Caco-2 (cell line): ENCODE data around the gene EOGT. TPM values are rescaled to one million over a fixed set of nuclear protein-coding genes. Genes with fewer than 3 reads are reported as not detected.

Experiments
- BruUV-seq: library from RNA; stranded (reverse); fragments of 400-500 nt; replicated peaks from 2 replicates; lab custom pipeline; 2021; lab: Mats Ljungman, UMichigan
- CTCF ChIA-PET: fragments of 300-600 bp; sonication (Branson Sonifier 250); formaldehyde crosslinking; loops from one replicate; lab custom pipeline; 2022; ENCODE audit warnings: antibody characterized with exemption; lab: Charles Lee
- POLR2A ChIA-PET: fragments of 300-600 bp; sonication (Branson Sonifier 250); formaldehyde crosslinking; loops from one replicate; lab custom pipeline; 2022; ENCODE audit warnings: antibody characterized with exemption; lab: Charles Lee
- DNase-seq, 2 experiments: peaks; one replicate each; pipeline versions ENCODE4 v3.0.0 to v3.0.0-alpha.2; 2020 to 2022
- H3K27me3 ChIP-seq: replicated peaks from 2 replicates; pipeline ENCODE4 v1.6.0; 2011; ENCODE audit warnings: low read length; ENCODE audit not compliant: control insufficient read depth, insufficient read depth
- H3K36me3 ChIP-seq: 2 replicates; pipeline ENCODE4 v1.5.1; 2011; ENCODE audit warnings: low read length; ENCODE audit not compliant: control insufficient read depth, insufficient read depth
- H3K4me1 ChIP-seq: fragments of 250-450 bp; sonication (Bioruptor Pico); 2 replicates; pipeline ENCODE4 v1.5.1; 2020; ENCODE audit warnings: mild to moderate bottlenecking
- H3K4me3 ChIP-seq: 2 replicates; pipeline ENCODE4 v1.5.1; 2011; ENCODE audit warnings: low read depth, mild to moderate bottlenecking, control low read depth, low read length
- H3K9me3 ChIP-seq: fragments of 250-450 bp; sonication (Bioruptor Pico); 2 replicates; pipeline ENCODE4 v1.5.1; 2020; ENCODE audit warnings: mild to moderate bottlenecking, moderate library complexity
- H3K27ac Mint-ChIP-seq: one replicate; pipeline ENCODE4 v1.8.0; 2022; ENCODE audit warnings: mixed read lengths; ENCODE audit not compliant: unreplicated experiment
- H3K27me3 Mint-ChIP-seq: one replicate; pipeline ENCODE4 v1.8.0; 2022; ENCODE audit warnings: mixed read lengths; ENCODE audit not compliant: insufficient read depth, unreplicated experiment
- H3K36me3 Mint-ChIP-seq: one replicate; pipeline ENCODE4 v1.8.0; 2022; ENCODE audit warnings: mild to moderate bottlenecking, mixed read lengths; ENCODE audit not compliant: insufficient read depth, unreplicated experiment
- H3K4me1 Mint-ChIP-seq: one replicate; pipeline ENCODE4 v1.8.0; 2022; ENCODE audit warnings: low read depth, mixed read lengths; ENCODE audit not compliant: unreplicated experiment
- H3K4me3 Mint-ChIP-seq: one replicate; pipeline ENCODE4 v1.8.0; 2022; ENCODE audit warnings: mild to moderate bottlenecking, moderate library complexity, mixed read lengths; ENCODE audit not compliant: unreplicated experiment
- H3K9me3 Mint-ChIP-seq: one replicate; pipeline ENCODE4 v1.8.0; 2022; ENCODE audit warnings: mixed read lengths; ENCODE audit not compliant: unreplicated experiment
- CTCF ChIP-seq, 2 experiments: fragments of 200-600 bp in 1 of 2; IDR thresholded peaks; 1 replicate in 1 of 2; 2 replicates in 1 of 2; pipeline versions ENCODE4 v1.5.1 to v1.8.0; 2011 to 2022; ENCODE audit warnings: antibody characterized with exemption in 1 of 2, control low read depth in 1 of 2, inconsistent platforms in 1 of 2, low read depth in 1 of 2, low read length in 1 of 2, mild to moderate bottlenecking in 1 of 2, moderate library complexity in 1 of 2; ENCODE audit not compliant: insufficient read depth in 1 of 2, severe bottlenecking in 1 of 2, unreplicated experiment in 1 of 2
- intact Hi-C: fragments of 100-400 bp; cut with micrococcal nuclease; formaldehyde crosslinking; loops from one replicate; pipeline ENCODE4 v1.10.0; 2022; ENCODE audit not compliant: unreplicated experiment
- total RNA-seq: library from RNA; stranded (reverse); gene quantifications from 2 replicates; pipeline ENCODE4 v1.2.3, GENCODE V29; 2022

Gene EOGT
- total RNA-seq, 1 experiment from 2014 or later = 16.1 TPM

DNA sequence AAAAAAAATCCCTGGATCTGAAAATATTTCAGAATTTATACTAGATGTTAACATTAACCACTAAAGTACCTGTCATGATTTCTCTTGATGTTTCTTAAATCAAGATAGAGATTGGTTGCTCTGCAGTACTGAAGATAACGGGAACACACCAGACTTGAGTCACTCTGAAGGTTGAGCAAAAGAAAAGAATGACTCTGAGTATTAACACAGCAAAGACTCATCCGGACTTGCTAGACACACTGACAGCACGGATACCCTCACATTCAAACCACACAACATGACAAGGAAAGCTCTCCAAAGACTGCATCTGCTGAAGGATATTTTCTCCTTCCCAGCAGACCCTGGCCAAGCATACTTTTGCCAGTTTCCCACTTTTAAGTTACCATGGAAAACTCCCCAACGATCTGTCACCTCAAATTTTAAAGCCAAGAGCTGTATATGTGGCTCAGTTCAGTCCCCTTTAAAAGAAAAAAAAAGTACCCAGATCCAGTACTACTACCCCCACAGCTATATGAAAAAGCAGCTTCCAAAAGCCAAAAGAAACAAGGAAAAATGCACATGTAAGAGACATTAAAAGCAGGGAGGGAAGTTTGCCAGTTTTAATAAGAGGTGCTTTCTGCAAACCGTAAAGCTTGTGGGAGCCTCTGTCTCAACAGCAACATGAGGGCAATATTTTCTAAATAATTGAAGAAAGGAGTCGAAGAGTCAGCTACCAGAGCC is 8.3 kb downstream of the EOGT start:
- H3K27me3 ChIP-seq = no peaks in the 10 kb centered on the region
- ChIA-PET POLR2A (no interaction called here), CTCF (no interaction called here)
- no peaks in the 10 kb centered on the region for H3K4me1 Mint-ChIP-seq
- no peaks in the 10 kb centered on the region for H3K4me1 ChIP-seq
- H3K4me3 ChIP-seq = no peak overlapping the region
- no peaks in the 10 kb centered on the region for H3K9me3 ChIP-seq
- H3K4me3 Mint-ChIP-seq = no peak overlapping the region
- H3K9me3 Mint-ChIP-seq = no peaks in the 10 kb centered on the region
- DNase-seq = no peak
- H3K27ac Mint-ChIP-seq = no peak overlapping the region
- no peaks in the 10 kb centered on the region for H3K27me3 Mint-ChIP-seq
- no TSS peak for BruUV-seq
- H3K36me3 ChIP-seq = no peaks in the 10 kb centered on the region
- intact Hi-C loops = no loop called here
- TF ChIP-seq CTCF (IDR thresholded peaks at IDR 0.05; ENCODE audit: insufficient read depth in 1 of 2, low read depth in 1 of 2, low read length in 1 of 2, severe bottlenecking in 1 of 2, unreplicated experiment in 1 of 2) = no peak
- H3K36me3 Mint-ChIP-seq = peaks cover 11% of the 10 kb centered on the region

DNA sequence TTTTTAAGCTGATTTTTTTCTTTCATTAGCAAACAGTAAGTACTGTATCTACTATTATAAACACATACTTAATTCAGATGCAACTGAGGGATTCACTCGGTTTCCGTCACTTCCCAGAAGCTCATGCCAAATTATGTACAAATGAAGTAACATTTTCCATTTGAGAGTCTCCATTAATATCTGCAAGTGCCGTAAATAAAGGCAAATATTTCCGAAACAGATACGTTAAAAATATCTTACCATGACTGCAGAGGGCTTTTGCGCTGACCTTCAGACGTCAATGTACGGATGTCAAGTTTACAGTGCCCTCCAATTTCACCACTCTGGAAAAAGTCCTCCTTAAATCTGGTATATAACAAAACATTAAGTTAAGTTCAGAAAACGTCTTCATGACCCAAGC is 9.3 kb downstream of the EOGT start:
- POLR2A ChIA-PET = no interaction called here
- H3K36me3 ChIP-seq = no peaks in the 10 kb centered on the region

DNA sequence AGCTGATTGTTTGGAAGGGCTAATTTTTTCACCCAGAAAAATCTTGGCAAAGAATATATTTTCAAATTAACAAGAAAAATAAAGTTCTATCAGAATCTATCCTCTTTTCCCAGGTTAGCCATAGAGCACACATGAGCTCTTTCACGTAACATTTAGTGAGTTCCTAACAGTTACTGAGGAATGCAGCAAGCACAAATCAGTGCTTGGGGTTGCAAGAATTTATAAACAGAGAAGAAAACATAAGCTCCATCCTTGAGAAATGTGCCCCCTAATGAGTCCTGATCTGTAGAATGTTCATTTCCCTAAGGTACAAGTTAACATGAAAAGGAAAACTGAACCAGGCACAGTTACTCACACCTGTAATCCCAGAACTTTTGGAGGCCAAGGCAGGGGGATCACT is 13.9 kb downstream of the EOGT start:
- DNase-seq = no peak
- no peak overlapping the region for H3K4me3 ChIP-seq
- POLR2A ChIA-PET = no interaction called here
- no peaks in the 10 kb centered on the region for H3K4me1 ChIP-seq
- no peak overlapping the region for H3K27ac Mint-ChIP-seq
- no peaks in the 10 kb centered on the region for H3K9me3 ChIP-seq
- H3K27me3 Mint-ChIP-seq = no peaks in the 10 kb centered on the region
- H3K27me3 ChIP-seq = no peaks in the 10 kb centered on the region
- intact Hi-C loops = no loop called here
- H3K9me3 Mint-ChIP-seq = no peaks in the 10 kb centered on the region
- H3K4me3 Mint-ChIP-seq = no peak overlapping the region
- CTCF ChIA-PET = no interaction called here
- H3K36me3 ChIP-seq = no peaks in the 10 kb centered on the region
- BruUV-seq = no TSS peak
- no peaks in the 10 kb centered on the region for H3K4me1 Mint-ChIP-seq
- no peak for TF ChIP-seq CTCF (IDR thresholded peaks at IDR 0.05; ENCODE audit: insufficient read depth in 1 of 2, low read depth in 1 of 2, low read length in 1 of 2, severe bottlenecking in 1 of 2, unreplicated experiment in 1 of 2)
- no peaks in the 10 kb centered on the region for H3K36me3 Mint-ChIP-seq

More for the DNA sequence above, 9.3 kb downstream of the EOGT start:
- DNase-seq = no peak
- H3K9me3 ChIP-seq = no peaks in the 10 kb centered on the region
- Mint-ChIP-seq H3K9me3 (no peaks in the 10 kb centered on the region), H3K27me3 (no peaks in the 10 kb centered on the region), H3K36me3 (peaks cover 11% of the 10 kb centered on the region), H3K4me3 (no peak overlapping the region), H3K27ac (no peak overlapping the region), H3K4me1 (no peaks in the 10 kb centered on the region)
- CTCF ChIA-PET = no interaction called here
- no peaks in the 10 kb centered on the region for H3K4me1 ChIP-seq
- no peak for TF ChIP-seq CTCF (IDR thresholded peaks at IDR 0.05; ENCODE audit: insufficient read depth in 1 of 2, low read depth in 1 of 2, low read length in 1 of 2, severe bottlenecking in 1 of 2, unreplicated experiment in 1 of 2)
- intact Hi-C loops = no loop called here
- no peaks in the 10 kb centered on the region for H3K27me3 ChIP-seq
- no peak overlapping the region for H3K4me3 ChIP-seq
- BruUV-seq = no TSS peak
